T-helper 22 cell (primary cell): ENCODE measurements around the gene SLIT3.

Source experiments
- DNase-seq: peaks from one replicate; pipeline ENCODE4 v3.0.0-alpha.2; 2020; ENCODE audit warnings: low read depth

The SLIT3 gene

GRCh38 chr5:169104937-169105494 is 195.9 kb downstream of the SLIT3 start:
- no peak for DNase-seq

GRCh38 chr5:169103586-169104181 is 197.3 kb downstream of the SLIT3 start:
- DNase-seq, result no peak

GRCh38 chr5:169101966-169102365 is 199.0 kb downstream of the SLIT3 start:
- DNase-seq, result no peak

GRCh38 chr5:169100735-169101075 is 200.2 kb downstream of the SLIT3 start:
- DNase-seq, result no peak

- no peak for DNase-seq
These were observed 200.9 kb downstream of the SLIT3 start for GRCh38 chr5:169099801-169100734.

GRCh38 chr5:169098331-169099121 is 202.4 kb downstream of the SLIT3 start:
- DNase-seq, result no peak

GRCh38 chr5:169097374-169098326 is 203.3 kb downstream of the SLIT3 start:
- no peak for DNase-seq

GRCh38 chr5:169095976-169096375 is 205.0 kb downstream of the SLIT3 start:
- DNase-seq, result no peak

GRCh38 chr5:169095410-169095960 is 205.5 kb downstream of the SLIT3 start:
- DNase-seq, result no peak

- DNase-seq, result no peak
These were observed 206.1 kb downstream of the SLIT3 start for GRCh38 chr5:169094586-169095409.

GRCh38 chr5:169091396-169091980 is 209.5 kb downstream of the SLIT3 start:
- no peak for DNase-seq

GRCh38 chr5:169089343-169089742 is 211.6 kb downstream of the SLIT3 start:
- no peak for DNase-seq

- DNase-seq, result no peak
These were observed 212.8 kb downstream of the SLIT3 start for GRCh38 chr5:169088028-169088725.

GRCh38 chr5:169085636-169086035 is 215.3 kb downstream of the SLIT3 start:
- DNase-seq, result no peak

GRCh38 chr5:169085212-169085611 is 215.7 kb downstream of the SLIT3 start:
- DNase-seq, result no peak

- DNase-seq, result no peak
These were observed 216.2 kb downstream of the SLIT3 start for GRCh38 chr5:169084775-169085174.

GRCh38 chr5:169083394-169084018 is 217.4 kb downstream of the SLIT3 start:
- DNase-seq, result no peak

GRCh38 chr5:169081000-169081724 is 219.8 kb downstream of the SLIT3 start:
- no peak for DNase-seq
